ENCODE data around the gene GRK5.

DNA sequence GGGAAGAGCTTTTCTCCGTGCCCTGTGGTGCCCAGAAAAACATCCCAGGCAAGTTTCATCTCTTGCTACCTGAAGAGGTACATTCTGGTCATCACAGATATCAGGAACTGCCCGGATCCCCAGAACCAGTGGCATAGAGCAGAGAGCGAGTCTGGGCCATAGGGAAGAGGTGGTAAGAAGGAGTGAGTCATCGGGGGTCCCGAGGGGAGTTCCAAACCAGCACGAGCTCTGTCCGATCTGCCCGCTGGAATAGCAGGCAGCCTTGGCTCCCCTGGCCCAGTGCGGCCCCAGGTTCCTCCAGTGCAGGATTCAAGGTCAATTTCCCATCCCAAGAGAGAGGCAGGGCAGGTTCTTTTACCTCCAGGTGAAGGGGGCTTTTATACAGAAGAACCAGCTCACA lies 210.5 kb downstream of the GRK5 start:
- TF ChIP-seq, protein P1, sequence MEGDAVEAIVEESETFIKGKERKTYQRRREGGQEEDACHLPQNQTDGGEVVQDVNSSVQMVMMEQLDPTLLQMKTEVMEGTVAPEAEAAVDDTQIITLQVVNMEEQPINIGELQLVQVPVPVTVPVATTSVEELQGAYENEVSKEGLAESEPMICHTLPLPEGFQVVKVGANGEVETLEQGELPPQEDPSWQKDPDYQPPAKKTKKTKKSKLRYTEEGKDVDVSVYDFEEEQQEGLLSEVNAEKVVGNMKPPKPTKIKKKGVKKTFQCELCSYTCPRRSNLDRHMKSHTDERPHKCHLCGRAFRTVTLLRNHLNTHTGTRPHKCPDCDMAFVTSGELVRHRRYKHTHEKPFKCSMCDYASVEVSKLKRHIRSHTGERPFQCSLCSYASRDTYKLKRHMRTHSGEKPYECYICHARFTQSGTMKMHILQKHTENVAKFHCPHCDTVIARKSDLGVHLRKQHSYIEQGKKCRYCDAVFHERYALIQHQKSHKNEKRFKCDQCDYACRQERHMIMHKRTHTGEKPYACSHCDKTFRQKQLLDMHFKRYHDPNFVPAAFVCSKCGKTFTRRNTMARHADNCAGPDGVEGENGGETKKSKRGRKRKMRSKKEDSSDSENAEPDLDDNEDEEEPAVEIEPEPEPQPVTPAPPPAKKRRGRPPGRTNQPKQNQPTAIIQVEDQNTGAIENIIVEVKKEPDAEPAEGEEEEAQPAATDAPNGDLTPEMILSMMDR (conservative IDR thresholded peaks at IDR 0.05; ENCODE audit: low read depth, low read length), result no peak
- TF ChIP-seq EZH2 (IDR thresholded peaks at IDR 0.05; ENCODE audit: borderline replicate concordance, low read depth, low read length, poor library complexity, severe bottlenecking), result no peak
